Measurements from ENCODE around the gene ERI3. TPM values are rescaled to one million over a fixed set of nuclear protein-coding genes. Genes with fewer than 3 reads are reported as not detected.

The ERI3 gene
- total RNA-seq, 4 donors from 2014 or later, result 14.0 to 29.2 (median 22.8) TPM

DNA sequence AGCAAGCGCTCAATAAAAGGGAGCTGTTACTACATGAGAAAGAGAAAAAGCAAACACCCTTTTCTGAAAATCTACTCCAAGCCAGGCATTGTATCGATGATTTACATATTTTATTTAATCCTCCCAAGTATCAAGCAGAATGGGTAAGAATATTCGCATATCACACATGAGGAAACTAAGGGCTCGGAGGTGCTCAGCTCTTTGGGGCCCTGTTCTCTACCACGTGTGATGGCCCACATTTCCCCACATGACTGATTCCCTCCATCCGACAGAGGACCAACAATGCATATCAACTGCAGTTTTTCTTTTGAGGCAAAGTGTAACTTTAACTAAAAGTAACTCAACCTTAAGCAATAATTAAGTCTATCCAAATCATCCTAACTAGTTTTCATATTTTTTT lies 8.2 kb downstream of the ERI3 start:
- Histone ChIP-seq H3K36me3 (no peaks in the 10 kb centered on the region), H3K27me3 (no peaks in the 10 kb centered on the region), H3K27ac (peak overlapping the region in 1 of 4 donors; percentile 13)

GRCh38 chr1:44346184-44346583 lies 8.9 kb downstream of the ERI3 start:
- Histone ChIP-seq H3K9me3 (no peaks in the 10 kb centered on the region), H3K27me3 (no peaks in the 10 kb centered on the region), H3K4me1 (no peaks in the 10 kb centered on the region), H3K27ac (no peak overlapping the region), H3K4me3 (no peak overlapping the region), H3K36me3 (no peaks in the 10 kb centered on the region)
- no peak for TF ChIP-seq CTCF (IDR thresholded peaks at IDR 0.05)
- TF ChIP-seq POLR2A (IDR thresholded peaks at IDR 0.05), result no peak
- no peak for DNase-seq

More for the DNA sequence above, 8.2 kb downstream of the ERI3 start:
- TF ChIP-seq CTCF (IDR thresholded peaks at IDR 0.05) (no peak), POLR2A (IDR thresholded peaks at IDR 0.05) (no peak)
- no peaks in the 10 kb centered on the region for H3K4me1 ChIP-seq
- H3K9me3 ChIP-seq, result no peaks in the 10 kb centered on the region
- H3K4me3 ChIP-seq, result no peak overlapping the region
- no peak for DNase-seq

- no peaks in the 10 kb centered on the region for H3K36me3 ChIP-seq
- no peak overlapping the region for H3K27ac ChIP-seq
- H3K9me3 ChIP-seq, result no peaks in the 10 kb centered on the region
- TF ChIP-seq CTCF (IDR thresholded peaks at IDR 0.05), result no peak
- no peak for TF ChIP-seq POLR2A (IDR thresholded peaks at IDR 0.05)
- H3K27me3 ChIP-seq, result no peaks in the 10 kb centered on the region
- H3K4me3 ChIP-seq, result no peak overlapping the region
- H3K4me1 ChIP-seq, result no peaks in the 10 kb centered on the region
- DNase-seq, result no peak
Observed at GRCh38 chr1:44345187-44345775, 9.8 kb downstream of the ERI3 start.

DNA sequence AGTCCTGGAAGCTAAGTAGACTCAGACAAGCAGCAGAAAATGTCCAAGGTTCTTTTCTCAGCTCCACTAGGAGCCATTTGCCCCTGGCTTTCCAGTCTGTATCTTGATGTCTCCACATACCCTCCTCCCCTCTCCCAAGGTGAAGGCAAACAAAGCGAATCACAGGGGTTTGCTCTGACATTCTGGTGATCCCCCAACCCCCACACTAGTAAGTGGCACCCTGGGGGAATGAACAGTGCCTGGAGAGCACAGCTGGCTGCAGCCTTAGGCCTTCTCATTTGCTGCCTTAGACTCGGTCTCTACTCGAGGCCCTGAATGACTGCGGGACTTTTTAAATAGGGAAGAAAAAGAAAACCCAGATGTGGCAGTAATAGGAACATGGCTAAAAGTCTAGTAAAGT lies 15.3 kb downstream of the ERI3 start:
- H3K27me3 ChIP-seq, result no peaks in the 10 kb centered on the region
- H3K36me3 ChIP-seq, result peaks cover 0 to 27% (median 0%) of the 10 kb centered on the region in 3 donors
- TF ChIP-seq CTCF (IDR thresholded peaks at IDR 0.05) (no peak), POLR2A (IDR thresholded peaks at IDR 0.05) (no peak)
- H3K27ac ChIP-seq, result no peak overlapping the region
- no peaks in the 10 kb centered on the region for H3K9me3 ChIP-seq
- no peaks in the 10 kb centered on the region for H3K4me1 ChIP-seq
- no peak overlapping the region for H3K4me3 ChIP-seq
- DNase-seq, result no peak

GRCh38 chr1:44338136-44338535 lies 16.9 kb downstream of the ERI3 start:
- Histone ChIP-seq H3K9me3 (no peaks in the 10 kb centered on the region), H3K36me3 (peaks cover 0 to 27% (median 0%) of the 10 kb centered on the region in 3 donors), H3K4me3 (no peak overlapping the region), H3K4me1 (no peaks in the 10 kb centered on the region), H3K27me3 (no peaks in the 10 kb centered on the region), H3K27ac (no peak overlapping the region)
- DNase-seq, result no peak
- TF ChIP-seq CTCF (IDR thresholded peaks at IDR 0.05) (no peak), POLR2A (IDR thresholded peaks at IDR 0.05) (no peak)

GRCh38 chr1:44336668-44337067 lies 18.4 kb downstream of the ERI3 start:
- Histone ChIP-seq H3K4me1 (no peaks in the 10 kb centered on the region), H3K36me3 (peaks cover 0 to 27% (median 0%) of the 10 kb centered on the region in 3 donors), H3K4me3 (no peak overlapping the region), H3K9me3 (no peaks in the 10 kb centered on the region), H3K27me3 (no peaks in the 10 kb centered on the region), H3K27ac (no peak overlapping the region)
- no peak for DNase-seq
- TF ChIP-seq POLR2A (IDR thresholded peaks at IDR 0.05), result no peak
- no peak for TF ChIP-seq CTCF (IDR thresholded peaks at IDR 0.05)
